GM12878 (cell line): ENCODE measurements around the gene FRMD8. TPM values are rescaled to one million over a fixed set of nuclear protein-coding genes. Genes with fewer than 3 reads are reported as not detected.

Experiments used
- ATF3 ChIP-seq: IDR thresholded peaks from 2 replicates; pipeline ENCODE4 v1.6.1; 2011; ENCODE audit warnings: low read depth, mild to moderate bottlenecking, low read length, moderate library complexity, borderline replicate concordance; ENCODE audit errors: extremely low read depth
- CEBPZ ChIP-seq: fragments of 150-350 bp; IDR thresholded peaks from 2 replicates; pipeline ENCODE4 v1.6.1; 2016; ENCODE audit warnings: low read depth, low read length
- ETV6 ChIP-seq, 2 experiments: fragments of 450-650 bp in 1 of 2; IDR thresholded peaks in 1 of 2; conservative IDR thresholded peaks in 1 of 2; 2 replicates each; pipeline ENCODE4 v1.6.1; 2014; ENCODE audit warnings: antibody characterized with exemption in 1 of 2, borderline replicate concordance in 1 of 2, low read depth in 1 of 2, mild to moderate bottlenecking in 1 of 2, moderate library complexity in 1 of 2
- HCFC1 ChIP-seq: fragments of 150-350 bp; IDR thresholded peaks from 2 replicates; pipeline ENCODE4 v1.6.1; 2014; ENCODE audit warnings: low read length
- IKZF1 ChIP-seq: fragments of 450-650 bp; conservative IDR thresholded peaks from 2 replicates; pipeline ENCODE4 v1.6.1; 2017; ENCODE audit warnings: antibody characterized with exemption, mild to moderate bottlenecking
- IKZF2 ChIP-seq, 2 experiments: fragments of 450-650 bp; IDR thresholded peaks; 2 replicates each; pipeline ENCODE4 v1.6.1; 2017; ENCODE audit warnings: mild to moderate bottlenecking in 2 of 2, moderate library complexity in 2 of 2
- JUND ChIP-seq: IDR thresholded peaks from 2 replicates; pipeline ENCODE4 v1.6.1; 2012; ENCODE audit warnings: low read depth, mild to moderate bottlenecking, low read length, improper control_type of control experiment, moderate library complexity
- NRF1 ChIP-seq: conservative IDR thresholded peaks from 2 replicates; pipeline ENCODE4 v1.6.1; 2011; ENCODE audit warnings: mild to moderate bottlenecking, low read depth, low read length, improper control_type of control experiment
- POLR2A ChIP-seq: IDR thresholded peaks from 2 replicates; pipeline ENCODE4 v1.6.1; 2011; ENCODE audit warnings: low read depth, mild to moderate bottlenecking, low read length
- RBBP5 ChIP-seq: fragments of 200-600 bp; sonication (generic); conservative IDR thresholded peaks from 2 replicates; pipeline ENCODE4 v1.6.1; 2016
- REST ChIP-seq: IDR thresholded peaks from 2 replicates; pipeline ENCODE4 v1.6.1; 2012; ENCODE audit warnings: mild to moderate bottlenecking, low read depth, low read length
- SMARCA5 ChIP-seq: fragments of 450-650 bp; IDR thresholded peaks from 2 replicates; pipeline ENCODE4 v1.6.1; 2017; ENCODE audit warnings: mild to moderate bottlenecking
- TCF7 ChIP-seq: IDR thresholded peaks from 2 replicates; pipeline ENCODE4 v1.6.1; 2014; ENCODE audit warnings: antibody characterized with exemption, borderline replicate concordance
- ZNF217 ChIP-seq: fragments of 450-650 bp; IDR thresholded peaks from 2 replicates; pipeline ENCODE4 v1.6.1; 2017; ENCODE audit warnings: antibody characterized with exemption, mild to moderate bottlenecking
- ZNF274 ChIP-seq: IDR thresholded peaks from one replicate; pipeline ENCODE4 v1.8.0; 2011; ENCODE audit not compliant: insufficient read length, insufficient read depth
- ZNF592 ChIP-seq: fragments of 450-650 bp; IDR thresholded peaks from 2 replicates; pipeline ENCODE4 v1.6.1; 2017; ENCODE audit warnings: mild to moderate bottlenecking, moderate library complexity
- polyA plus RNA-seq, 11 experiments: library from polyadenylated mRNA; depleted of rRNA in 4 of 11; unstranded in 6 of 11; stranded (reverse) in 5 of 11; fragments of >200 nt; fragmentation: Nextera tagmentation in 4 of 11; fragmentation: Illumina TruSeq in 1 of 11; extraction: Ambion mirVana in 4 of 11; extraction: Trizol in 1 of 11; gene quantifications; 1 replicate in 1 of 11; 2 replicates in 10 of 11; pipeline versions ENCODE4 v1.2.1 to v1.2.3, GENCODE V29; 2011 to 2016; ENCODE audit warnings: inconsistent platforms in 2 of 11, missing spikeins in 2 of 11, low read depth in 1 of 11
- total RNA-seq, 4 experiments: library from RNA; depleted of rRNA in 3 of 4; stranded (reverse); fragments of >200 nt in 3 of 4; fragmentation: Illumina TruSeq in 1 of 4; extraction: Trizol in 1 of 4; gene quantifications; 2 replicates each; pipeline versions ENCODE4 v1.2.1 to v1.2.3, GENCODE V29; 2013 to 2021
- TF ChIP-seq, protein P1 (sequence below): fragments of 450-650 bp; conservative IDR thresholded peaks from 2 replicates; pipeline ENCODE4 v1.6.1; 2017; ENCODE audit warnings: mild to moderate bottlenecking, moderate library complexity

The FRMD8 gene
- total and polyA plus RNA-seq, 10 of the 15 experiments (the other 5 are each of a cell fraction or from before 2014, with no cell fraction given): 8.3 to 69.4 (median 28.0) TPM

DNA sequence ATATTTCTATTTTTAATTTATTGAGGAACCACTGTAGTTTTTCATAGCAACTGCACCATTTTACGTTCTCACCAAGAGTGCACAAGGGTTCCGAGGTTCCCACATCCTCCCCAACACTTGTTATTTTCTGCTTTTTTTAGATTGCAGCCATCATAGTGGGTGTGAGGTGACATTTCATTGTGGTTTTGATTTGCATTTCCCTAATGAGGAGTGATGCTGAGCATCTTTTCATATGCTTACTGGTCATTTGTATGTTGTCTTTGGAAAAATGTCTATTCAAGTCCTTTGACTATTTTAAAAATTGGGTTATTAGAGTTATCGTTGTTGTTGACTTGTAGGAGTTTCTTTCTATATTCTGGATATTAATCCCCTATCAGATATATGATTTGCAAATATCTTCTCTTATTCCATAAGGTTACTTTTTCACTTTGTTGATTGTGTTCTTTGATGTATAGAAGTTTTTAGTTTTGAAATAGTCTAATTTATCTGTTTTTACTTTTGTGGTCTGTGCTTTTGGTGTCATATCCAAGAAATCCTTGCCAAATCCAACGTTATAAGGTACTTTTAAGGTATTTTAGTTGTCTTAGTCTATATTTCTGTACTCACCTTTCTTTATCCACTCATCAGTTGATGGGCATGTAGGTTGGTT is 45.1 kb downstream of the FRMD8 start (continued):
- TF ChIP-seq, protein P1, sequence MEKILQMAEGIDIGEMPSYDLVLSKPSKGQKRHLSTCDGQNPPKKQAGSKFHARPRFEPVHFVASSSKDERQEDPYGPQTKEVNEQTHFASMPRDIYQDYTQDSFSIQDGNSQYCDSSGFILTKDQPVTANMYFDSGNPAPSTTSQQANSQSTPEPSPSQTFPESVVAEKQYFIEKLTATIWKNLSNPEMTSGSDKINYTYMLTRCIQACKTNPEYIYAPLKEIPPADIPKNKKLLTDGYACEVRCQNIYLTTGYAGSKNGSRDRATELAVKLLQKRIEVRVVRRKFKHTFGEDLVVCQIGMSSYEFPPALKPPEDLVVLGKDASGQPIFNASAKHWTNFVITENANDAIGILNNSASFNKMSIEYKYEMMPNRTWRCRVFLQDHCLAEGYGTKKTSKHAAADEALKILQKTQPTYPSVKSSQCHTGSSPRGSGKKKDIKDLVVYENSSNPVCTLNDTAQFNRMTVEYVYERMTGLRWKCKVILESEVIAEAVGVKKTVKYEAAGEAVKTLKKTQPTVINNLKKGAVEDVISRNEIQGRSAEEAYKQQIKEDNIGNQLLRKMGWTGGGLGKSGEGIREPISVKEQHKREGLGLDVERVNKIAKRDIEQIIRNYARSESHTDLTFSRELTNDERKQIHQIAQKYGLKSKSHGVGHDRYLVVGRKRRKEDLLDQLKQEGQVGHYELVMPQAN: no peak
- TF ChIP-seq NRF1 (no peak), REST (no peak), ZNF274 (no peak), HCFC1 (no peak), TCF7 (no peak; the same call in 1 of the 2 replicates), RBBP5 (no peak), IKZF2 (IDR thresholded peaks at IDR 0.05) (peak; percentile 84 to 85; a peak in 3 of 4 replicates), SMARCA5 (no peak), ZNF217 (peak; percentile 13; the same call in 1 of the 2 replicates), ZNF592 (no peak), ATF3 (no peak), IKZF1 (peak; percentile 83), JUND (no peak), ETV6 (conservative IDR thresholded peaks at IDR 0.05 in 1 of 2, IDR thresholded peaks at IDR 0.05 in 1 of 2; ENCODE audit: borderline replicate concordance in 1 of 2, low read depth in 1 of 2) (peak in 1 of 2 experiments; percentile 78; a peak in 1 of 4 replicates), POLR2A (no peak), CEBPZ (no peak)
